Measurements from ENCODE around the gene ITGA3.

ITGA3 gene

GRCh38 chr17:50028736-50029120, 27.2 kb upstream of the ITGA3 start:
- WGBS (ENCODE audit: extremely low coverage, insufficient coverage, low lambda C conversion rate): no CpG with 5 or more reads among the region's 6 CpGs
- H3K79me1 ChIP-seq (ENCODE audit: low read length): no peaks in the 10 kb centered on the region

GRCh38 chr17:50029185-50029584, 26.7 kb upstream of the ITGA3 start:
- no peaks in the 10 kb centered on the region for H3K79me1 ChIP-seq (ENCODE audit: low read length)
- no peak overlapping the region for H3K4me2 ChIP-seq (ENCODE audit: low read length)
- no peaks in the 10 kb centered on the region for H3K36me3 ChIP-seq (ENCODE audit: control insufficient read depth, insufficient read depth, low read length)
- H3K9ac ChIP-seq (ENCODE audit: low read length): no peak overlapping the region
- no peak overlapping the region for H3K27ac ChIP-seq (ENCODE audit: low read depth, low read length)
- H3K4ac ChIP-seq (ENCODE audit: low read depth, low read length): no peak overlapping the region
- no peak overlapping the region for H4K8ac ChIP-seq (ENCODE audit: low read depth, low read length)
- H3K23ac ChIP-seq (ENCODE audit: low read length): no peak overlapping the region
- H2AK5ac ChIP-seq (ENCODE audit: low read length): no peak overlapping the region
- H2BK5ac ChIP-seq (ENCODE audit: low read length): no peak overlapping the region
- no peak overlapping the region for H3K18ac ChIP-seq (ENCODE audit: low read length)
- no peak overlapping the region for H4K5ac ChIP-seq (ENCODE audit: low read length)
- H3K79me2 ChIP-seq (ENCODE audit: control insufficient read depth, insufficient read depth, low read length): no peaks in the 10 kb centered on the region
- H3K56ac ChIP-seq (ENCODE audit: low read length): no peak overlapping the region
- peaks cover 3% of the 10 kb centered on the region for H3K4me1 ChIP-seq (ENCODE audit: control insufficient read depth, low read depth, low read length)
- no CpG with 5 or more reads among the region's 7 CpGs for WGBS (ENCODE audit: extremely low coverage, insufficient coverage, low lambda C conversion rate)
- no peak overlapping the region for H2BK120ac ChIP-seq (ENCODE audit: low read depth, low read length)
- no peak overlapping the region for H2BK15ac ChIP-seq (replicated peaks; ENCODE audit: low read depth)
- H3K27me3 ChIP-seq (ENCODE audit: insufficient read depth, low read length, poor library complexity): no peaks in the 10 kb centered on the region
- no peak for DNase-seq
- H3K4me3 ChIP-seq (ENCODE audit: low read length): no peak overlapping the region

More at GRCh38 chr17:50028736-50029120, 27.2 kb upstream of the ITGA3 start:
- Histone ChIP-seq H2AK5ac (ENCODE audit: low read length) (no peak overlapping the region), H2BK15ac (replicated peaks; ENCODE audit: low read depth) (no peak overlapping the region), H3K9ac (ENCODE audit: low read length) (no peak overlapping the region), H3K56ac (ENCODE audit: low read length) (no peak overlapping the region), H2BK120ac (ENCODE audit: low read depth, low read length) (no peak overlapping the region), H3K23ac (ENCODE audit: low read length) (no peak overlapping the region), H4K5ac (ENCODE audit: low read length) (no peak overlapping the region), H3K27ac (ENCODE audit: low read depth, low read length) (no peak overlapping the region), H4K8ac (ENCODE audit: low read depth, low read length) (no peak overlapping the region), H3K18ac (ENCODE audit: low read length) (no peak overlapping the region), H3K27me3 (ENCODE audit: insufficient read depth, low read length, poor library complexity) (no peaks in the 10 kb centered on the region), H2BK5ac (ENCODE audit: low read length) (no peak overlapping the region), H3K36me3 (ENCODE audit: control insufficient read depth, insufficient read depth, low read length) (no peaks in the 10 kb centered on the region), H3K4me2 (ENCODE audit: low read length) (no peak overlapping the region), H3K4me1 (ENCODE audit: control insufficient read depth, low read depth, low read length) (peaks cover 3% of the 10 kb centered on the region), H3K4me3 (ENCODE audit: low read length) (no peak overlapping the region), H3K79me2 (ENCODE audit: control insufficient read depth, insufficient read depth, low read length) (no peaks in the 10 kb centered on the region), H3K4ac (ENCODE audit: low read depth, low read length) (no peak overlapping the region)
- DNase-seq: no peak

GRCh38 chr17:50033316-50033715, 22.6 kb upstream of the ITGA3 start:
- no CpG with 5 or more reads among the region's 6 CpGs for WGBS (ENCODE audit: extremely low coverage, insufficient coverage, low lambda C conversion rate)
- Histone ChIP-seq H3K56ac (ENCODE audit: low read length) (no peak overlapping the region), H3K79me1 (ENCODE audit: low read length) (no peaks in the 10 kb centered on the region), H3K4me1 (ENCODE audit: control insufficient read depth, low read depth, low read length) (peaks cover 8% of the 10 kb centered on the region), H3K27me3 (ENCODE audit: insufficient read depth, low read length, poor library complexity) (no peaks in the 10 kb centered on the region), H4K8ac (ENCODE audit: low read depth, low read length) (no peak overlapping the region), H3K4me3 (ENCODE audit: low read length) (no peak overlapping the region), H3K18ac (ENCODE audit: low read length) (no peak overlapping the region), H3K4me2 (ENCODE audit: low read length) (no peak overlapping the region), H2BK120ac (ENCODE audit: low read depth, low read length) (no peak overlapping the region), H3K9ac (ENCODE audit: low read length) (no peak overlapping the region), H3K27ac (ENCODE audit: low read depth, low read length) (no peak overlapping the region), H2BK15ac (replicated peaks; ENCODE audit: low read depth) (no peak overlapping the region), H3K4ac (ENCODE audit: low read depth, low read length) (no peak overlapping the region), H3K79me2 (ENCODE audit: control insufficient read depth, insufficient read depth, low read length) (no peaks in the 10 kb centered on the region), H2AK5ac (ENCODE audit: low read length) (no peak overlapping the region), H3K23ac (ENCODE audit: low read length) (no peak overlapping the region), H2BK5ac (ENCODE audit: low read length) (no peak overlapping the region), H3K36me3 (ENCODE audit: control insufficient read depth, insufficient read depth, low read length) (no peaks in the 10 kb centered on the region), H4K5ac (ENCODE audit: low read length) (no peak overlapping the region)
- DNase-seq: no peak

- no peaks in the 10 kb centered on the region for H3K27me3 ChIP-seq (ENCODE audit: insufficient read depth, low read length, poor library complexity)
- DNase-seq: peak; percentile 29
- no peaks in the 10 kb centered on the region for H3K79me1 ChIP-seq (ENCODE audit: low read length)
- H3K79me2 ChIP-seq (ENCODE audit: control insufficient read depth, insufficient read depth, low read length): no peaks in the 10 kb centered on the region
- no peak overlapping the region for H4K8ac ChIP-seq (ENCODE audit: low read depth, low read length)
- H4K5ac ChIP-seq (ENCODE audit: low read length): no peak overlapping the region
- H2BK120ac ChIP-seq (ENCODE audit: low read depth, low read length): no peak overlapping the region
- H3K56ac ChIP-seq (ENCODE audit: low read length): no peak overlapping the region
- H2BK15ac ChIP-seq (replicated peaks; ENCODE audit: low read depth): no peak overlapping the region
- H3K27ac ChIP-seq (ENCODE audit: low read depth, low read length): no peak overlapping the region
- H2AK5ac ChIP-seq (ENCODE audit: low read length): no peak overlapping the region
- no peaks in the 10 kb centered on the region for H3K36me3 ChIP-seq (ENCODE audit: control insufficient read depth, insufficient read depth, low read length)
- peaks cover 5% of the 10 kb centered on the region for H3K4me1 ChIP-seq (ENCODE audit: control insufficient read depth, low read depth, low read length)
- H3K4ac ChIP-seq (ENCODE audit: low read depth, low read length): no peak overlapping the region
- no peak overlapping the region for H3K4me3 ChIP-seq (ENCODE audit: low read length)
- no peak overlapping the region for H3K9ac ChIP-seq (ENCODE audit: low read length)
- WGBS (ENCODE audit: extremely low coverage, insufficient coverage, low lambda C conversion rate): no CpG with 5 or more reads among the region's 16 CpGs
- no peak overlapping the region for H3K23ac ChIP-seq (ENCODE audit: low read length)
- no peak overlapping the region for H2BK5ac ChIP-seq (ENCODE audit: low read length)
- H3K4me2 ChIP-seq (ENCODE audit: low read length): no peak overlapping the region
- H3K18ac ChIP-seq (ENCODE audit: low read length): no peak overlapping the region
Measured at GRCh38 chr17:50034498-50035364, 21.2 kb upstream of the ITGA3 start.

GRCh38 chr17:50035421-50035879, 20.5 kb upstream of the ITGA3 start:
- no peak overlapping the region for H3K4ac ChIP-seq (ENCODE audit: low read depth, low read length)
- no peaks in the 10 kb centered on the region for H3K79me2 ChIP-seq (ENCODE audit: control insufficient read depth, insufficient read depth, low read length)
- H3K4me1 ChIP-seq (ENCODE audit: control insufficient read depth, low read depth, low read length): peaks cover 5% of the 10 kb centered on the region
- H2AK5ac ChIP-seq (ENCODE audit: low read length): no peak overlapping the region
- H2BK5ac ChIP-seq (ENCODE audit: low read length): no peak overlapping the region
- H3K4me2 ChIP-seq (ENCODE audit: low read length): no peak overlapping the region
- no peaks in the 10 kb centered on the region for H3K27me3 ChIP-seq (ENCODE audit: insufficient read depth, low read length, poor library complexity)
- WGBS (ENCODE audit: extremely low coverage, insufficient coverage, low lambda C conversion rate): no CpG with 5 or more reads among the region's 5 CpGs
- no peak overlapping the region for H4K8ac ChIP-seq (ENCODE audit: low read depth, low read length)
- H3K56ac ChIP-seq (ENCODE audit: low read length): no peak overlapping the region
- no peak overlapping the region for H3K27ac ChIP-seq (ENCODE audit: low read depth, low read length)
- no peak overlapping the region for H2BK120ac ChIP-seq (ENCODE audit: low read depth, low read length)
- no peak overlapping the region for H4K5ac ChIP-seq (ENCODE audit: low read length)
- no peak overlapping the region for H3K4me3 ChIP-seq (ENCODE audit: low read length)
- no peak overlapping the region for H3K18ac ChIP-seq (ENCODE audit: low read length)
- H3K23ac ChIP-seq (ENCODE audit: low read length): no peak overlapping the region
- H3K79me1 ChIP-seq (ENCODE audit: low read length): no peaks in the 10 kb centered on the region
- H2BK15ac ChIP-seq (replicated peaks; ENCODE audit: low read depth): no peak overlapping the region
- peak; percentile 62 for DNase-seq
- H3K36me3 ChIP-seq (ENCODE audit: control insufficient read depth, insufficient read depth, low read length): no peaks in the 10 kb centered on the region
- no peak overlapping the region for H3K9ac ChIP-seq (ENCODE audit: low read length)

All from mesendoderm (in vitro differentiated cells).